Stimulated activated CD4-positive, alpha-beta T cell treated with anti-CD3 and anti-CD28 coated beads, TNF-alpha, amount 100 ng/mL, for 1 hour (primary cell): ENCODE measurements around the gene GLRA1.

Experiments
- DNase-seq, 3 donors: peaks; one replicate each; pipeline ENCODE4 v3.0.0-alpha.2; 2020; ENCODE audit warnings: low read depth in 3 of 3, low spot score in 1 of 3

Gene GLRA1

GRCh38 chr5:151775025-151775606 lies 149.5 kb downstream of the GLRA1 start:
- no peak for DNase-seq

- DNase-seq = no peak
Observed at GRCh38 chr5:151773951-151774350, 150.7 kb downstream of the GLRA1 start.

- DNase-seq = no peak
Observed at GRCh38 chr5:151772846-151773561, 151.6 kb downstream of the GLRA1 start.
